ENCODE data around the gene PCDH1.
"Not testable (repeated sequence)": the region's sequence is repeated elsewhere in the genome, so short reads cannot be mapped to it uniquely, and the experiment has no call there.

PCDH1 gene

DNA sequence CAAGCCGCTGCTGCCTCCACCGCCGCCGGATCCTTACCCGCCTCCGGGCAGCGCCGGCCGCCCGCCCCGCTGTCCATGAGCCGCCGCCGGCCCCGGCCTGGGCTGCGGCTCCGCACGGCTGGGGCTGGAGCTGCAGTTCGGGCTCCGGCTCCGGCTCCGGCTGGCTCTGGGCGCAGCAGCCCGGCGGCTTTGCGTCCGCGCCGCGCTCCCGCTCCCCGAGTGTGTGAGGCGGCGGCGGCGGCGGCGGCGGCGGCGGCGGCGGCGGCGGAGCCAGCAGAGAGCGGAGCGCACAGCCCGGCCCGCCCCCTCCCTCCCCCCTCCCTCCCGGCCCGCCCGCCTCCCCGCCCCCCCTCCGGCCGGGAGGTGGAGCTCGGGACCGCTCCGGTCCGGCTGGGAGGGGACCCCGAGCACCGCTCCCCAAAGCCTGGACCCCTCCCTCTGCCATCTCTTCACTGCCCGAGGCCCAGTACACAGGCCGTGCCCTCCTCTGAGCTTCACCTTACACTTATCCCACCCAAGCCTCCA, at the start of gene PCDH1:
Gene PCDH1, minus strand, starts transcription at position 225 of the 525 bp plus-strand sequence. Its CDS starts 148 bp downstream, at position 77.
- DNase-seq (ENCODE audit: low read depth): no peak

DNA sequence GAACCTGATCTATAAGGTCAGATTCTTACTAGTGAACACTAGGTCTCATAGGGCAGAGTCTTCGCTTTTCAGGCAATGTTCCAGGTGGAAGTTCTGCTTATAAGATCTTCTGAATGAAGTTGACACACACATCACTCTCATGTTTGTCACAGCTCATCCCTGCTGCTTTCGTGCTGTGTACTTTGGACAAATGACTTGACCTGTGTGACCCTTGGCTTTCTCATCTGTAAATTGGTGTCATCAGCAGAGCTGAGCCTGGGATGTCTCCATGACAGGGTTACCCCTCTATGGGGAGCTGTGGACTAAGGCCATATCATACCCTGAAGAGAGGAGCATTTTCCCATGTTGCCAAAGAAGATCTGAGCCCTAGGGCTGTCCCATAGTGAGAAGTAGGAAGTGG, 48.2 kb upstream of the PCDH1 start:
- DNase-seq (ENCODE audit: low read depth): no peak

DNA sequence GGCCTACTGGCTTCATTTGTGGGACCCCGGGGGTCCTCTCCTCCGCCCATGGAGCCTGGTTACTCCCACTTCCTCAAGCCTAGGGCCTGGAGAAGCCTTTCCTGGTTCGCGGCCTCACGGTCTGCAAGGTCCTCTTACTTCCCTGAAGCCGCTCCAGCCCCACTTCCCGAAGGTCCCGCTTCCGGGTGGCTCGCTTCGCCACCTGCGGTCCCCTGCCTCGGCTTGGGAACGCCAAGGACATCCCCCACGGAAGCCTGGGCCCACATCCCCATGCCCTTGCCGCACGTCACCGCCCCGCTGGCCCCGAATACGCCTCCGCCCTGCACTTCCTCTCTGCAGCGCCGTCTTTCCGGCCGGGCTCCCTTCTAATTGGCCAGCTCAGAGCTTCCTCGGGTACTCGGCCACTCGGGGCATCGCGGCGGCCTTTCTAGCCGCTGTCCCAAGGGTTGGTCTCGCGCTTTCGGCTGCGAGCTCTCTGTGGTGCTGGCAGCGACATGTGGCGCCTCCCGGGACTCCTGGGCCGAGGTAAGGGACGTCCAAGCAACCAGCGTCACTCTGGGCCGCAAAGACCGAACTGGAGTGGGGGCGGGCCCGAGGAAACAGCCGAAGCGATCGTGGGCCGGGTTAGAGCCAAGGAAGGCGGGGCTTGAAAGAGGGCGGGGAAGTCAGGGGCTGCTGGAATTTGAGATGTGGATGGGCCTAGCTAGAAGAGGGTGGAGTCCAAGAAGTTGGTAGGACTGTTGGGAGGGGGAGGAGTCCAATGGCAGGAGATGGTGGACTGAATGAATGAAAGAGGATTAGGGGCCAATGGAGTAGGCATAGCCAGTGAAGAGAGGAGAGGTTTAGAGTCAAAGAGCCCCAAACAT, 45.5 kb upstream of the PCDH1 start, which contains the start of gene DELE1:
Gene DELE1, plus strand, starts transcription at position 424 of the 866 bp plus-strand sequence. Its CDS starts 71 bp downstream, at position 495.
- DNase-seq (ENCODE audit: low read depth): peak; percentile 91

DNA sequence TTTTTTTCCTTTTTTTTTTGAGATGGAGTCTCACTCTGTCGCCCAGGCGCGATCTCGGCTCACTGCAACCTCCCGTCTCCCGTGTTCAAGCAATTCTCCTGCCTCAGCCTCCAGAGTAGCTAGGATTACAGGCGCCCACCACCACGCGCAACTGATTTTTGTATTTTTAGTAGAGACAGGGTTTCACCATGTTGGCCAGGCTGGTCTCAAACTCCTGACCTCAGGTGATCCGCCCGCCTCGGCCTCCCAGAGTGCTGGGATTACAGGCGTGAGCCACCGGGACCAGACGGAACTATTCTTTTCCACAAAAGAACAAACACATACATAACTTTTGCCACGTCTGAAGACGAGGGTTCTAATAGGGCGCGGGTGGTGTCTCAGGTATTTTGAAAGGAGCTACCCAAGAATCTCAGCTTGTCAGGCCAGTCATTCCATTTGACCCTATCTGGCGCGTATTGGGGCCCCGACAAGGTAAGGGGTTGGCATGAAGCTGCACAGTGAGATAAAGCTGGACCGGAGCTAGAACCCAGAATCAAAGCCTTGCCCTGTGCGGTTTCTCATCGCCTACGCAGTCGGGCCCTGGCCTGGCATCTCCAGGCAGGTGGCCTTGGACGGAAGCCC, 44.7 kb upstream of the PCDH1 start:
- not testable (repeated sequence) for DNase-seq (ENCODE audit: low read depth)

DNA sequence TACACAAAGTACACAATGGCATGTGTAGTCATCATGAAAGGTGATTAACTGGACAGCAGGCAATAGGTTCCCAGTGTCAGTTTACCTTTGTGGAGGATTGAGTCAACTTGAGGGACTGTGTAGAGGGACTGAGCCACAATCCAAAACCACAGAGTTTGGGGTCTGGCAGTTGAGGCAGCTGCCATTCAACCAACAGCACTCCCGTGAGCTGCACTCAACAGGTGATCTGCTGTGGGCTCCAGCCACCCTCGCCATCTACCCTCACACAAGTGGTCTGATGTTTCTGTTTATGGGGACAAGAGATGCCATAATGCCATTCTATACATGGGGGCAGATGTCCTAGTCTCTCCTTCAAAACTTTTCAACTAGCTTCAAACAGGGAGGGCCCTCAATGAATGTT, 42.6 kb upstream of the PCDH1 start:
- DNase-seq (ENCODE audit: low read depth): no peak

DNA sequence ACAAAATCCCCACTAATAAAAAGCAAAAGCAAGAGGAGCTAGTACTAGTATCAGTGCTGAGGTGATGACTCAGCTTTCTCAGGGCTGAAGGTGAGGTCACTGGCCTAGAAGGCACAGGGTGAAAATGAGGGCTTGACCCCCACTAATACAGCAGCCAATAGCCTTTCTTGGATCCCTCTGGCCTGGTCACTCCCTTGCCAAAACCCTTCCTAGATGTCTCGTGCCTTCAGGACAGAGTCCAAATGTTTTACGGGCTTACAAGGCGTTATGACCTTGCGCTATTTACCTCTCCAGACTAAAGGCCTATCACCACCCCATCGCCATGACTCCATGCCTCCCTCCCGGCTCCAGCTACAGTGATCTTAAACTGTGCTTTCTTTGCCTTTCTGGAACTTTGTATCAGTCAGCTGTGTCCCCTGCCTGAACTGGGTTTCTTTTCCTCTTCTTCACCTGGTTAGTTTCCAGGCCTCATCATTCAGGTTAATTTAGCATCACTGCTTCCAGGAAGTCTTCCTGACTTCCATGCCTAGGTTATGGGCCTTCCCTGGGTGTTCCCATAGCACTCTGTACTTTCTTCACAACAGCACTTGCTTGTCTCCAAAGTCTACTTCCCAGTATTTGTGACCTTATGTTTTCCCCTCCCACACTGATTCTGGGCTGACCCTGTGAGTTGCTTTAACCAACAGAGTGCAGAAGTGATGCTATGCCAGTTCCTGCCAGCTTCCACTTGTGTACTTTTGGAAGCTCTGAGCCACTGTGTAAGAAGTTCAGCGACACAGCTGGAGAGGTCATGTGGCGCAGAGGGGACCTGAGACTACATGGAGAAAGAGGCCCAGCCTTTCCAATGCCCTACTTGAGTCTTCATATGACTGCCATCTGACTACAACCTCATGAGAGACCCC, 41.3 kb upstream of the PCDH1 start:
- DNase-seq (ENCODE audit: low read depth): no peak

DNA sequence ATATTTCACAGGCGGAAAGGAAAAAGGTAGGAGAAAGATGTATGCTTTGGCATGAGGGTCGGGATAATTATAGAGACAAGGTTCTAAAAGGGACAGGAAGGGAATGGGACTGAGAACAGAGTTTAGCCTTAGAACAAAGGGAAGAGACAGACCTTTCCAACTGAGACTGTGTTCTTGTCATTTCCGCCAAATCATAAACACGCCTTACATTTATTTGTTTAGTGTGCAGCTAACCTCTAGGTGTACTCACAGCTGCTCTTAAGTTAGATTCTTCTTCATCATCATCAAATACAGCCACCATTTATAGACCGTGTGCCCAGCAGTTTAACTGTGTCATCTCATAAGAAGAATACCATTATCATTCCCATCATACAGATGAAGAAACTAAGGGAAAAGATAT, 39.5 kb upstream of the PCDH1 start:
- DNase-seq (ENCODE audit: low read depth): no peak

DNA sequence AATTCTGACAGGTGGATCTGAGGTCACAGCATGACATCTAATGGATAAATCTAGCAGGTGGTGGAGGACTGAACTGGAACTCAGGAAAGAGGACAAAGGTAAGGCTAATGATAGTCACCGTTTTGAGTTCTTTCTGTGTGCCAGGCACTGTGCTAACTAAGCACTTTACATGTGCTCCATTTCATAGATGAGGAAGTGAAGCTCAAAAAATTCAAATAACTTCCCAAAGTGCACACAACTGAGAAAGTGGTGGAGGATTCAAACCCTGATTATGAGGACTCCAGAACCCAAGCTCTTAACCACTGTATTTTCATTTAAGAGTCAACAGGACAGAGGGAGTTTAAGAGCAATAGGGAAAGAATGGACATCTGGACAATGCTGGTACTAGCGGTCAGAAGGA, 38.3 kb upstream of the PCDH1 start:
- DNase-seq (ENCODE audit: low read depth): no peak

DNA sequence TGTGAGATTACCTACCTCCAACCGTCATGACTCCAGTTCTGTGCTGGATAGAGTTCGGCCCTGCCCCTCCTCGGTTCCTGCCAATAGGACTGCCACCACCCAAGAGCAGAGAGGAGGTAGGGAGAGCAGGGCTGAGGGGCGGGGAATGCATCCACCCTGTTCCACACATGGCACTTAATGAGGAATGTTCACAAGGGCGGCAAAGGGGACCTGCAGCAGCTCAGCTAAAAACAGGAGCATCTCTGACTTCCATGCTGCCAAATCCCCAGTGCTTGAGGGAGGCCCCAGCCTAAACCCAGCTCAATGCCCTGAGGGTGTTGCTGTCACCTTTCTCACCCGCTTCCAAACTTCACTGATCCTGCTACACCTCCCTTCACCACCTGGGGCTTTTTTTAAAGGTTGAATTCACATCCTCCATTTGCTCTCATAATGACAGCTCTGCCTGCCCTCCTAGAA, 37.7 kb upstream of the PCDH1 start:
- DNase-seq (ENCODE audit: low read depth): no peak

DNA sequence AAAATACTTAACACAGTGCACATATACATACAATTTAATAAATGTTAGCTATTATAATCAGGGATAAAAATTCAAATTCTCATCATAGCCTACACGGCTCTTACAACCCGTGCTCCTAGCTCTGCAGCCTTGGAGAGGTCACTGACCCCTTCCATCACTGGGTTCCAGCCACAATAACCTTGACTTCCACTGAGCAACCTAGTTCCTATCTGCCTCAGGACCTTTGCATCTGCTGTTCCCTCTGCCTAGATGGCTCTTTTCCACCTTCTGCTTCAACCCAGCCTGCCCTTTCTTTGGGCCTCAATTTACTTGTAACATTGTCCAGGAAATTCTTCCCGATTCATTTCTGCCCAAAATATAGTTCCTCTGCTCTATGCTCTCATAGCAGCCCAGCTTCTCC, 36.6 kb upstream of the PCDH1 start:
- no peak for DNase-seq (ENCODE audit: low read depth)

DNA sequence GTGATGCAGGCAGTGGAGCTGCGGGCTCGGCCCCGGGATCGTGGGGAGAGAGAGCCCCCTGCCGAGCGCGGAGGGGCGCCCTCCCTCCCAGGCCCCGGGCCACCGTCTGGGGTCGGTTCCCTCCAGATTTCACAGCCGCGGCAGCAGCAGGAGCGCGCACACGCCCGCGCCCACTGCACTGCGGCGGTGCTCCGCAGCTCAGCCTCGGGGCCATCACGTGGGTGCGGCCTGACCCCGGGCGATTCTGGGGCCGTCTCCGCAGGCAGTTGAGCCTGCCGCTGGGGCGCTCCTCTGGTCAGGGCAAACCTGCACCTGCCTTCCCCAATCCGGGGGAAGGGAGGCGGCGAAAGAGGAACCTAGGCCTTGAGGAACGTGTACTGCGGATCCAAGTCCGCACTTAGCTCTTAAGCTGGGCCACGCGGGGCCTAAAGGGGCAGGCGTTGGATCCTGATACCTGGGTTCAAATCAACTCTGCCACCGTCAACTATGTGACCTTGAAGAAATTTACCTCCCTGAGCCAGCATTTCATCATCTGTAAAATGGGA, 36.1 kb upstream of the PCDH1 start:
- peak; percentile 4 for DNase-seq (ENCODE audit: low read depth)

DNA sequence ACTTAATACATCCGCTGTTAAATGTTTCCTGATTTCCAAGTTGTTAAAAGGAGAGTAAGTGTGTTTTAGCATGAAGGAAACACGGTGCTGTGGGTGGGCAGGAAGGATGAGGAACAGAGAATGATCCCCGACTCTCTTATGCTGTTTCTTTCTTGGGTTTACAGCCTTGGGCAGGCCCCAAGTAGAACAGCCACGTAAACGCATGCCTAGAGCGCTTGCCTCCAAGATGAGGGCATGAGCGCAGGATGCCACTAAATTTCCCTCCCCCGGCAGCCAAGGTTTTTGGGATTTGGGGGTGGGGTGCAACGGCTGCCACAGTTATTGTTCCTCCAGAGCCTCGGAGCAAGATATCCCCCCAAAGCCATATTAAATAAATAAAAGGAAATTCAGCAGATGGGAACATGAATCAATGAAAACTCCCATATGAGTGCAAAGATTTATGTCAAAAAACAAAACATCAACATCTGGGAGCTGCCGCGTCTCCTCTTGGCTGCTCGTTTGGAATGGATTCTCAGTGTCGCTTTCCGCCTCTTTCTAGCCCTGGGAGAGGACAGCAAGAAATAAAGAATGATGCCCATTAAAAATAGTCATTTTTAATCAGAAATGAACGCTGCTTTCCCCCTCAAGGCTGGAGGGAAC, 35.5 kb upstream of the PCDH1 start:
- DNase-seq (ENCODE audit: low read depth): no peak

DNA sequence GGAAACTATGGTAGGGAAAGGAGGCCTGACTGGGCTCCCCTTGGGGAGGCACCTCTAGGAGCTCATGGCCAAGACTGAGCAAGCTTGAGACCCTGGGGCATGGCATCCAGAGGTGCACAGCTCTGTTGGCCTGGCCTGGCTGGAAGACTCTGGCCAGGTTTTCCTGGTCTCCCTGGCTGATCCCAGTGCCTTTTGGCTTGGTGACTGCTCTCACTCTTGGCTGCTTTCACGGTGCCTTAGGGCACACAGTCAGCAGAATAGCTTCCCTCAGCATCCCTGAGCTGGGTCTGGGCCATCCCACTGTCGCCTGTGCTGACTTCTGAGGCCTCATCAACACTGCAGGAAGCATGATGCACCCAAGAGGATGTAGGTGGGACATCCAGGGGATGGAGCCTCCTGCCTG, 32.1 kb upstream of the PCDH1 start:
- DNase-seq (ENCODE audit: low read depth): no peak

DNA sequence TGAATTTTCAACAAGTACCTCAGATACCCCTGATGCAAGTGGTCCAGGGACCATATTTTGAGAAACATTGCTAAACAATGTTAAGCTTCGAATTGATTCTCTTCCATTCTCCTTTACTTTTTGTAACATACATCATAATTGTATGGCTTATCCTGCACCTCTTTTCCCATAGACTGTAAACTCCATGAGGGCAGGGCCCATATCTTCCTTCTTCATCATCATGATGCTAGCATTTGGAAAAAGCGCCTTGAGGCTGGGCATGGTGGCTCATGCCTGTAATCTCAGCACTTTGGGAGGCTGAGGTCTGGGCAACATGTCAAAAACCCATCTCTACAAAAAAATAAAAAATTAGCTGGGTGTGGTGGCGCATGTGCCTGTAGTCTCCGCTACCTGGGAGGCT, 31.0 kb upstream of the PCDH1 start:
- DNase-seq (ENCODE audit: low read depth): no peak

DNA sequence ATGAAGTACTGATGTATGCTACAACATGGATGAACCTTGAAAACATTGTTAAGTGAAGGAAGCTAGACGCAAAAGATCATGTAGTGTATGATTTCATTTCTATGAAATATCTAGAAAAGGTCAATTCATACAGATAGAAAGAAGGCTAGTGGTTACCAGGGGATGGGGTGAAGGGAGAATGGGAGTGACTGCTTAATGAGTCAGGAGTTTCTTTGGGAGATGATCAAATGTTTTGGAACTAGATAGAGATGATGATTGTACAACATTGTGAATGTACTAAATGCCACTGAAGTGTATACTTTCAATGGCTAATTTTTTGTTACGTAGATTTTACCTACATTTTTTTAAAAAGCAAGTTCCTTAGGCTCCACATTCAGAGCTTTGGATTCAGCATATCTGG, 30.6 kb upstream of the PCDH1 start:
- no peak for DNase-seq (ENCODE audit: low read depth)

DNA sequence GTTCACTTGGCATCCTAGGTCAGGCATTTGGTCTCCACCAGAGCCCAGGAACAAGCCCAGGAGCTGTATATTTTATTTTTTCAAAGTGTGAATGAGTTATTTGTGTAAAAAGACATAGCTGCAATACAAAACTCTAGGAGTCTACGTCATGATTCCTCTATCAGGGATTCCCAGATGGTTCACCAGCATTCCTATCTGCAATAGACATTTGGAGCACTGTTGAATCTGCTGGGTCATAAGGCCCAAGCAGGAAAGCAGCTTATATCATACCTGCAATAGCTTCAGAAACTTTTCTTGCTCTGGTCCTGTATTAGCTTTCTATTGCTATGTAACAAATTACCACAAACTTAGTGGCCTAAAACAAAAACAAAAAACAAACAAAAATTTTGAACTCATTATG, 28.8 kb upstream of the PCDH1 start:
- DNase-seq (ENCODE audit: low read depth): no peak

DNA sequence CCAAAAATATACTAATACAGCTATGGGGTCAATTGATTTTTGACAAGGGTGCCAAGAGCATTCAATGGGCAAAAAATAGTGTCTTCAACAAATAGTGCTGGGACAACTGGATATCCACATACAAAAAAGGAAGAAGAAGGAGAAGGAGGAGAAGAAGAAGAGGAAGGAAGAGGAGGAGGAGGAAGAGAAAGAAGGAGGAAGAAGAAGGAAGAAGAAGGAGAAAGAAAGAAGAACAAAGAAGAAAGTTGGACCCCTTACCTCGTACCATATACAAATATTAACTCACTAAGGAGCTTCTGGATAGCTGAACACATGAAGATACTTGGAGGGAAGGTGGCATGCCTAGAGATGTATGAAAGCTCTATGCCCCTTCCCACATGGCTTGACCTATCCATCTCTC, 28.3 kb upstream of the PCDH1 start:
- no peak for DNase-seq (ENCODE audit: low read depth)

DNA sequence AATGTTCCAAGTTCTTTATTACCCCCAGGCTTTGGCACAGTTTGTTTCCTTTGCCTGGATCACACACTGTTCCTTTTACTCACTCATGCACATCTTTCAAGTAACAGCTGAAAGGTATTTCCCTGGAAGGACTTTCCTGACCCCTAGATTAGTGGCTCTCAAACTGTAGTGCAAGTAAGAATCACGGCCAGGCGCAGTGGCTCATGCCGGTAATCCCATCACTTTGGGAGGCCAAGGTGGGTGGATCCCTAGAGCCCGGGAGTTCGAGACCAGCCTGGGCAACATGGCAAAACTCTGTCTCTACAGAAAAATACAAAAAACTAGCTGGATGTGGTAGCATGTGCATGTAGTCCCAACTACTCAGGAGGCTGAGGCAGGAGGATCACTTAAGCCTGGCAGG, 26.3 kb upstream of the PCDH1 start:
- DNase-seq (ENCODE audit: low read depth): no peak

DNA sequence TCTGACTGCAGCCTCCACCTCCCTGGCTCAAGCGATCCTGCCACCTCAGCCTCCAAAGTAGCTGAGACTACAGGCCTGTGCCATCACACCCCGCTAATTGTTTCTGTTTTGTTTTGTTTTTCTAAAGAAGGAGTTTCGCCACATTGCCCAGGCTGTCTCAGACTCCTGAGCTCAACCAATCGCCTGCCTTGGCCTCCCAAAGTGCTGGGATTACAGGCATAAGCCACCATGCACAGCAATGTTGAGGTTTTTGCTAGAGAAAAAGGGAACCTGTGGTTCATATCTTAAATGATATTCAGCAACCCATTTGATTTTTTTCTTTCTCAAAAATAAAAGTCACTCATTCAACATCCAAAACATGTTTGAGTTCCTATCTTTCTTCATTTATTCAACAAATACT, 25.1 kb upstream of the PCDH1 start:
- no peak for DNase-seq (ENCODE audit: low read depth)

DNA sequence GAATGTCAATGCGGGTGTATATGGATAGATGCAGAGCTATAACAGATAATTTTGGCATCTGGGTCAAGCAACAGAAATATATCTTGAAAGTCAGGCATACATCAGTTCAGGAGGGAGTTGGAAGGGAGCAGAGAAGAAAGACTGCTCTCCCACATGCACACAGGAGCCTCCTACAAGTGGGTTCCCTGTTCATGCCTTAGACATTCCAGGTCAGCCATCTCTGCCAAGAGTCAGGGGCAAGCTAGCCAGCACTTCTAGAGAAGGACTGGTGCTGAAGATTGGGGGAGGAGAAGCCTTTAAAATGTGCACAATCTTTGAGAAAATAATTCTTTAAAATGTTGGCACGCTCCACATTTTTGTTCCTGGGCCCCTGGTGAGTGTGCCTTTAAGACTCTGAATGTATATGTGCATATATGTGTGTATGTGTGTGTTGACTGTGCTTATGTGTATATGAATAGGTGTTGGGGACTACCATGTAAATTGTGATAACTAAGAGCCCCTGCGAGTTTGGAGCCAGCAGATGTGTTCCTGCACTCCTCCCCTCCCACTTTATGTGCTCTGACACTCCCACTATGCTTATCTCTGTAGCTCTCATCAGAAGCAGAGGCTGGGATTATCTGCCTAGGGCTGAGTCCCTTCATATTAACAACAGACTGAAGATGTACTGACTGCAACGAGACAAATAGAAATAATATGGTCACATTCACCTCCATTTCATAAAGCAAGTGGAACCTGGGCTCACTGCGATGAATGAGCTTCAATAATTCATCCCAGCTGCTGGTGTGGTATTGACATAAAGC, 24.0 kb upstream of the PCDH1 start:
- DNase-seq (ENCODE audit: low read depth): no peak
